ENCODE results near the gene LMBRD2. TPM values are rescaled to one million over a fixed set of nuclear protein-coding genes. Genes with fewer than 3 reads are reported as not detected.

Gene LMBRD2
- total RNA-seq, 4 donors from 2014 or later, result 8.1 to 22.4 (median 11.3) TPM

DNA sequence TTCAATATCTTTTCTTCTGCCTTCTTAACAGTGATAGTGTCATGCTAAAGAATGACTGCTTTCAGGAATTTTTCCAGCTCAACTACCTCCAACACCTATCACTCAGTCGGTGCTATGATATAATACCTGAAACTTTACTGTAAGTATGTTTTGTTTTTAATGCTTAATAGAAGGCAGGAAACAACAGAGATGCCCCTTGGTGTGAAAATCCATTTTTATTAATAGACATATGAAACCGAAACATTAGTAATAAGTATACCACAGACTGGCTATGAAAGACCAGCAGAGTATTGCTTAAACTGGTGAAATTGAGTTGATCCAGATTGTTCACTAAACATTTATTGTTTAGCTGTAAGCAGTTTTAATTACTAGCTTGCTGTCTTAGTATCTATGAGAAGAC, 25.5 kb upstream of the LMBRD2 start:
- intact Hi-C loops (cut with DNase I; ENCODE audit: low total_unique reads), result no loop called here
- H3K4me3 ChIP-seq (ENCODE audit: low read depth, poor library complexity, severe bottlenecking), result no peak overlapping the region
- TF ChIP-seq, protein P1, sequence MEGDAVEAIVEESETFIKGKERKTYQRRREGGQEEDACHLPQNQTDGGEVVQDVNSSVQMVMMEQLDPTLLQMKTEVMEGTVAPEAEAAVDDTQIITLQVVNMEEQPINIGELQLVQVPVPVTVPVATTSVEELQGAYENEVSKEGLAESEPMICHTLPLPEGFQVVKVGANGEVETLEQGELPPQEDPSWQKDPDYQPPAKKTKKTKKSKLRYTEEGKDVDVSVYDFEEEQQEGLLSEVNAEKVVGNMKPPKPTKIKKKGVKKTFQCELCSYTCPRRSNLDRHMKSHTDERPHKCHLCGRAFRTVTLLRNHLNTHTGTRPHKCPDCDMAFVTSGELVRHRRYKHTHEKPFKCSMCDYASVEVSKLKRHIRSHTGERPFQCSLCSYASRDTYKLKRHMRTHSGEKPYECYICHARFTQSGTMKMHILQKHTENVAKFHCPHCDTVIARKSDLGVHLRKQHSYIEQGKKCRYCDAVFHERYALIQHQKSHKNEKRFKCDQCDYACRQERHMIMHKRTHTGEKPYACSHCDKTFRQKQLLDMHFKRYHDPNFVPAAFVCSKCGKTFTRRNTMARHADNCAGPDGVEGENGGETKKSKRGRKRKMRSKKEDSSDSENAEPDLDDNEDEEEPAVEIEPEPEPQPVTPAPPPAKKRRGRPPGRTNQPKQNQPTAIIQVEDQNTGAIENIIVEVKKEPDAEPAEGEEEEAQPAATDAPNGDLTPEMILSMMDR (IDR thresholded peaks at IDR 0.05), result no peak
- no peak for TF ChIP-seq POLR2A (IDR thresholded peaks at IDR 0.05)
- 67 to 90% methylated on average over 2 of the region's 2 CpGs for WGBS, 2 donors
- DNase-seq (ENCODE audit: low spot score in 2 of 2), result no peak

DNA sequence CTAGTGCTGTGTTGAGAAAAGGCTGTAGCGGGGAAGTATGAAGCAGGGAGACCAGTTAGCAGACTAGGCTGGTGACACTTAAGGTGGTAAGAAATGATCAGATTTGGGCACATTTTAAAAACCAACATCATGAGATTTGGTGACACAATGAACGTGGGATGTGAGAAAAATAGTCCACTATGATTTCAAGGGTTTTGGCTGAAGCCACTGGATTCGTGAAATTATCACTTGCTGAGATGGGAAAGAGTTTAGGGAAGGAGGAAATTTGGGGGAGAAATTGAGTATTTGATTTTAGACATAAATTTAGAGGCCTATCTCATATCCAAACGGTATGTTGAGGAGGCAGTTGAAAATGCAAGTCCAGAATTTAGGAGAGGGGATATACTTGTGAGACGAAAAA, 23.4 kb upstream of the LMBRD2 start:
- H3K4me3 ChIP-seq (ENCODE audit: low read depth, poor library complexity, severe bottlenecking), result no peak overlapping the region
- WGBS, 2 donors, result 85 to 90% methylated on average over 5 of the region's 5 CpGs
- DNase-seq (ENCODE audit: low spot score in 2 of 2), result no peak
- TF ChIP-seq POLR2A (IDR thresholded peaks at IDR 0.05), result no peak
- TF ChIP-seq, protein P1 (IDR thresholded peaks at IDR 0.05), result no peak
- intact Hi-C loops (cut with DNase I; ENCODE audit: low total_unique reads), result no loop called here

DNA sequence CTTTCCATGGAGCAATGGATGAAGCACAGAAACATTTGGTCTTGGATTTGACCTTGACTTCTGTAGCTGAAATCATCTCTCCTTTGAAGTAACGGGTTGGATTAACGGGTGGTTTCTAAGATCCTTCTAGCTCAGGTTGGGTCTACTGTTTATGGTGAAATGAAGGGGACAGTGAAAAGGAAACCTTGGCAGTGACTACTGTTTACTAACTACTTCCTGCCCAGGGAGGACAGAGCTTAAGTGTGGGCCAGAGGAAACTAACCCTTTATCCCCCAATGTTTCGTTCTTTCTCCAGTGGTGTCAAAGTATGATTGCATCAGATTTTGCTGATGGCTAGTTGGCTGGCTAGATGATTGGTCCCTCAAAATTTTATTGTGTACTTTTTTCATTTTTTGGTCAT, 22.4 kb upstream of the LMBRD2 start:
- no peak for TF ChIP-seq POLR2A (IDR thresholded peaks at IDR 0.05)
- TF ChIP-seq, protein P1 (IDR thresholded peaks at IDR 0.05), result no peak
- intact Hi-C loops (cut with DNase I; ENCODE audit: low total_unique reads), result no loop called here
- H3K4me3 ChIP-seq (ENCODE audit: low read depth, poor library complexity, severe bottlenecking), result no peak overlapping the region
- WGBS, 2 donors, result 83 to 86% methylated on average over 3 of the region's 3 CpGs
- DNase-seq (ENCODE audit: low spot score in 2 of 2), result no peak

DNA sequence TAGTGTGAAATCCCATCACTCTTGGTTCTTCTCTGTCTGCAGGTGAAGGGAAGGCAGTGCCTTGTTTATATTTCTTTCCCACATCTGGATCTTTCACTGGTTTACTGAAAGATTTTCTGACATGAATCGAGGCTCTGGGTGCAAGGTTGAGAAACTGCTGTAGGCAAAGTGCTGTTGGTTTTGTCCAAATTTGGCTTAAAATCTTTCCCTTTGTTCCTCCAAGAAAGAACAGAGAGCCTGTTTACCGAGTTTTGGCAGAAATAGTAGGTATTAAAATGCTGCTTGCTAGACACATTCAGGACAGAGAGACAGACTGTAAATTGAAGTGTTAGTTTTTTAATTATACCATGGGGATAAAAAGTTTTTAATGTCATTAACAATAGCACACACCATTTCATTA, 21.7 kb upstream of the LMBRD2 start:
- 61 to 74% methylated on average over 2 of the region's 2 CpGs for WGBS, 2 donors

DNA sequence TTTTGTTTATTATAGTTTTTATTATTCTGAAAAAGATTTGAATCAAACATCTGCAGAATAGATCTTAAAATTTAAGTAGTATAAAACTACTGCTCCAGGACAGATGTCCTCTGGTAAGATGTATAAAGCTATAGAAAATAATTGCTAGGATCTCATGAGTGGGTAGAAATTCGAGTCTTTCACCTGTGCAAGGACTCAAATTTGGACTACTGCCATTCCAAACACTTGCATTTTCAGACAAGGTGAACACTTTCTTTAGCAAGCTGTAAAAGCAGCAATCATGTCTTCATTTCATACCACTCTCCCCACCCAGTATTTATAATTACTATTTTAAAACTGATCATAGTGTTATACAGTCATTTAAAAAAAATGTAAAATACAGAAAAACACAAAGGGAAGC, 20.9 kb upstream of the LMBRD2 start:
- WGBS, 2 donors, result 69 to 75% methylated on average over 1 of the region's 1 CpG

More for the DNA sequence above, 21.7 kb upstream of the LMBRD2 start:
- H3K4me3 ChIP-seq (ENCODE audit: low read depth, poor library complexity, severe bottlenecking), result no peak overlapping the region
- no peak for DNase-seq (ENCODE audit: low spot score in 2 of 2)
- intact Hi-C loops (cut with DNase I; ENCODE audit: low total_unique reads), result no loop called here
- TF ChIP-seq, protein P1 (IDR thresholded peaks at IDR 0.05), result no peak
- no peak for TF ChIP-seq POLR2A (IDR thresholded peaks at IDR 0.05)

More for the DNA sequence above, 20.9 kb upstream of the LMBRD2 start:
- intact Hi-C loops (cut with DNase I; ENCODE audit: low total_unique reads), result no loop called here
- no peak for DNase-seq (ENCODE audit: low spot score in 2 of 2)
- no peak overlapping the region for H3K4me3 ChIP-seq (ENCODE audit: low read depth, poor library complexity, severe bottlenecking)
- no peak for TF ChIP-seq POLR2A (IDR thresholded peaks at IDR 0.05)
- TF ChIP-seq, protein P1 (IDR thresholded peaks at IDR 0.05), result no peak
